ENCODE results near the gene PRG2. TPM values are rescaled to one million over a fixed set of nuclear protein-coding genes. Genes with fewer than 3 reads are reported as not detected.

PRG2 gene
- total and polyA plus RNA-seq, 9 of the 15 experiments (the other 6 are each of a cell fraction or from before 2014, with no cell fraction given) = 1.8 to 78.0 (median 26.6) TPM

- DNase-seq (ENCODE audit: extremely low read depth in 1 of 4, low spot score in 3 of 4) (no peak), FAIRE-seq (no peak), ATAC-seq (no peak)
- WGBS (ENCODE audit: insufficient coverage, low coverage, missing lambda C conversion rate) = 16% methylated on average over 3 of the region's 3 CpGs
- H3K36me3 ChIP-seq (ENCODE audit: control insufficient read depth, insufficient read depth, low read length) = no peaks in the 10 kb centered on the region
- no peaks in the 10 kb centered on the region for H3K9me3 ChIP-seq (replicated peaks; ENCODE audit: control insufficient read depth, insufficient read depth, low read depth, low read length)
- no peaks in the 10 kb centered on the region for H4K20me1 ChIP-seq (replicated peaks; ENCODE audit: control insufficient read depth, insufficient read depth, low read length)
- ChIA-PET POLR2A (interaction anchor here (0.7 to 2.1 kb wide), 2 partner anchors 11 to 231 kb away, joined by 3 to 5 read pairs; no protein-coding TSS in a partner anchor), CTCF (ENCODE audit: low intra/inter-chr PET ratio) (no interaction called here)
- H2AFZ ChIP-seq (ENCODE audit: low read depth, low read length) = no peak overlapping the region
- H3K27me3 ChIP-seq (ENCODE audit: control insufficient read depth in 2 of 2, insufficient read depth in 2 of 2, low read length in 2 of 2) = no peaks in the 10 kb centered on the region
- no peak overlapping the region for H3K4me2 ChIP-seq (ENCODE audit: insufficient read depth, low read length)
- BruUV-seq (replicated peaks) = no TSS peak
- no peaks in the 10 kb centered on the region for H3K79me2 ChIP-seq (ENCODE audit: control insufficient read depth, insufficient read depth, low read length)
- H3K9ac ChIP-seq (ENCODE audit: insufficient read depth in 1 of 2, low read depth in 2 of 2, low read length in 2 of 2) = no peak overlapping the region
- no peak overlapping the region for H3K4me3 ChIP-seq
- peaks cover 14 to 21% of the 10 kb centered on the region in 2 experiments for H3K4me1 ChIP-seq (replicated peaks in 1 of 2; ENCODE audit: control insufficient read depth in 2 of 2, insufficient read depth in 2 of 2, low read length in 2 of 2)
- H3K27ac ChIP-seq (ENCODE audit: extremely low read depth, low read depth, low read length) = no peak overlapping the region
- TF ChIP-seq, protein P1, sequence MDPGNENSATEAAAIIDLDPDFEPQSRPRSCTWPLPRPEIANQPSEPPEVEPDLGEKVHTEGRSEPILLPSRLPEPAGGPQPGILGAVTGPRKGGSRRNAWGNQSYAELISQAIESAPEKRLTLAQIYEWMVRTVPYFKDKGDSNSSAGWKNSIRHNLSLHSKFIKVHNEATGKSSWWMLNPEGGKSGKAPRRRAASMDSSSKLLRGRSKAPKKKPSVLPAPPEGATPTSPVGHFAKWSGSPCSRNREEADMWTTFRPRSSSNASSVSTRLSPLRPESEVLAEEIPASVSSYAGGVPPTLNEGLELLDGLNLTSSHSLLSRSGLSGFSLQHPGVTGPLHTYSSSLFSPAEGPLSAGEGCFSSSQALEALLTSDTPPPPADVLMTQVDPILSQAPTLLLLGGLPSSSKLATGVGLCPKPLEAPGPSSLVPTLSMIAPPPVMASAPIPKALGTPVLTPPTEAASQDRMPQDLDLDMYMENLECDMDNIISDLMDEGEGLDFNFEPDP (CRISPR knock-in tag; IDR thresholded peaks at IDR 0.05) = no peak
- TF ChIP-seq TRIM28 (IDR thresholded peaks at IDR 0.05) = no peak
- TF ChIP-seq NR4A1 (CRISPR knock-in tag; IDR thresholded peaks at IDR 0.05) = no peak
- TF ChIP-seq NR4A1 (tag; IDR thresholded peaks at IDR 0.05) = no peak
- TF ChIP-seq, protein P2, sequence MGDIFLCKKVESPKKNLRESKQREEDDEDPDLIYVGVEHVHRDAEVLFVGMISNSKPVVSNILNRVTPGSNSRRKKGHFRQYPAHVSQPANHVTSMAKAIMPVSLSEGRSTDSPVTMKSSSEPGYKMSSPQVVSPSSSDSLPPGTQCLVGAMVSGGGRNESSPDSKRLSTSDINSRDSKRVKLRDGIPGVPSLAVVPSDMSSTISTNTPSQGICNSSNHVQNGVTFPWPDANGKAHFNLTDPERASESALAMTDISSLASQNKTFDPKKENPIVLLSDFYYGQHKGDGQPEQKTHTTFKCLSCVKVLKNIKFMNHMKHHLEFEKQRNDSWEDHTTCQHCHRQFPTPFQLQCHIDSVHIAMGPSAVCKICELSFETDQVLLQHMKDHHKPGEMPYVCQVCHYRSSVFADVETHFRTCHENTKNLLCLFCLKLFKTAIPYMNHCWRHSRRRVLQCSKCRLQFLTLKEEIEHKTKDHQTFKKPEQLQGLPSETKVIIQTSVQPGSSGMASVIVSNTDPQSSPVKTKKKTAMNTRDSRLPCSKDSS (IDR thresholded peaks at IDR 0.05; ENCODE audit: low read depth, partially characterized antibody) = no peak
- TF ChIP-seq KLF16 (IDR thresholded peaks at IDR 0.05) = no peak
- TF ChIP-seq, protein P3, sequence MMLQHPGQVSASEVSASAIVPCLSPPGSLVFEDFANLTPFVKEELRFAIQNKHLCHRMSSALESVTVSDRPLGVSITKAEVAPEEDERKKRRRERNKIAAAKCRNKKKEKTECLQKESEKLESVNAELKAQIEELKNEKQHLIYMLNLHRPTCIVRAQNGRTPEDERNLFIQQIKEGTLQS (IDR thresholded peaks at IDR 0.05) = no peak
- TF ChIP-seq, protein P3 (CRISPR knock-in tag; conservative IDR thresholded peaks at IDR 0.05) = no peak
- no peaks in the 10 kb centered on the region for H3K9me1 ChIP-seq (ENCODE audit: control insufficient read depth, insufficient read depth, low read length)
- intact Hi-C loops (cut with micrococcal nuclease) = no loop called here
- in situ Hi-C loops (cut with MboI) = no loop called here
Observed at GRCh38 chr11:57361926-57362325, 28.5 kb downstream of the PRG2 start.

Data from K562 (cell line).